SH-SY5Y (cell line): Measurements from ENCODE around the gene SLC16A12.

Experiments
- GATA2 ChIP-seq: IDR thresholded peaks from 2 replicates; pipeline ENCODE4 v1.6.1; 2011; ENCODE audit warnings: mild to moderate bottlenecking, low read depth, low read length
- GATA3 ChIP-seq: IDR thresholded peaks from 2 replicates; pipeline ENCODE4 v1.6.1; 2011; ENCODE audit warnings: low read depth, mild to moderate bottlenecking, low read length, moderate library complexity

GRCh38 chr10:89392974-89393373 is 142.4 kb downstream of the SLC16A12 start:
- TF ChIP-seq GATA2, result no peak
- TF ChIP-seq GATA3, result no peak
